Esophagus muscularis mucosa (tissue), 4 donors: ENCODE data around the gene PEX6. TPM values are rescaled to one million over a fixed set of nuclear protein-coding genes. Genes with fewer than 3 reads are reported as not detected.
A peak's percentile ranks its signal among the peaks of the same experiment; 100 is the strongest.
"Not testable (repeated sequence)": the region's sequence is repeated elsewhere in the genome, so short reads cannot be mapped to it uniquely, and the experiment has no call there.

Experiments used
- DNase-seq: peaks from one replicate; pipeline ENCODE4 v3.0.0-alpha.2; 2017; ENCODE audit errors: extremely low spot score
- H3K27ac ChIP-seq, 4 donors: fragments of 200-600 bp; sonication (generic); replicated peaks in 1 of 4; 1 replicate in 3 of 4; 2 replicates in 1 of 4; pipeline ENCODE4 v1.5.1; 2016 to 2019; ENCODE audit warnings: mild to moderate bottlenecking in 1 of 4
- H3K27me3 ChIP-seq, 4 donors: fragments of 200-600 bp; sonication (generic); one replicate each; pipeline versions ENCODE4 v1.5.1 to v1.6.0; 2016 to 2019
- H3K36me3 ChIP-seq, 4 donors: fragments of 200-600 bp; sonication (generic); one replicate each; pipeline ENCODE4 v1.5.1; 2016 to 2019
- H3K4me1 ChIP-seq, 4 donors: fragments of 200-600 bp; sonication (generic); one replicate each; pipeline ENCODE4 v1.5.1; 2016 to 2019
- H3K4me3 ChIP-seq, 4 donors: fragments of 200-600 bp; sonication (generic); 1 replicate in 2 of 4; 2 replicates in 2 of 4; pipeline ENCODE4 v1.5.1; 2016 to 2019; ENCODE audit warnings: mild to moderate bottlenecking in 4 of 4, moderate library complexity in 1 of 4
- H3K9me3 ChIP-seq, 4 donors: fragments of 200-600 bp; sonication (generic); 1 replicate in 3 of 4; 2 replicates in 1 of 4; pipeline ENCODE4 v1.5.1; 2016 to 2019
- EP300 ChIP-seq: sonication (generic); formaldehyde crosslinking; IDR thresholded peaks from one replicate; pipeline ENCODE4 v1.6.1; 2017; ENCODE audit warnings: antibody characterized with exemption
- POLR2A ChIP-seq: fragments of 450-650 bp; IDR thresholded peaks from one replicate; pipeline ENCODE4 v1.6.1; 2017; ENCODE audit warnings: antibody characterized with exemption, moderate library complexity, mild to moderate bottlenecking, low read depth
- POLR2AphosphoS5 ChIP-seq, 2 donors: sonication (generic); formaldehyde crosslinking; IDR thresholded peaks; one replicate each; pipeline ENCODE4 v1.6.1; 2017; ENCODE audit warnings: antibody characterized with exemption in 2 of 2
- WGBS: methylation state at CpG from one replicate; pipeline ENCODE4 v1.1.5; 2018; 5-methylcytosine and 5-hydroxymethylcytosine counted together
- intact Hi-C: fragments of 100-400 bp; cut with DNase I; formaldehyde crosslinking; loops from one replicate; pipeline ENCODE4 v1.15.1; 2023
- total RNA-seq, 4 donors: library from RNA; depleted of rRNA; stranded (reverse); fragments of >200 nt; gene quantifications; one replicate each; pipeline versions ENCODE4 v1.1.0 to v1.2.1, GENCODE V29; 2016
- TF ChIP-seq, protein P1 (sequence below), 3 experiments: fragments of 200-600 bp in 2 of 3; fragments of 450-650 bp in 1 of 3; sonication (generic) in 2 of 3; IDR thresholded peaks; one replicate each; pipeline ENCODE4 v1.5.1; 2017 to 2019; ENCODE audit warnings: antibody characterized with exemption in 3 of 3, mild to moderate bottlenecking in 2 of 3, moderate library complexity in 1 of 3

Gene PEX6
- total RNA-seq, 4 donors from 2014 or later, result 13.4 to 31.3 (median 21.8) TPM

DNA sequence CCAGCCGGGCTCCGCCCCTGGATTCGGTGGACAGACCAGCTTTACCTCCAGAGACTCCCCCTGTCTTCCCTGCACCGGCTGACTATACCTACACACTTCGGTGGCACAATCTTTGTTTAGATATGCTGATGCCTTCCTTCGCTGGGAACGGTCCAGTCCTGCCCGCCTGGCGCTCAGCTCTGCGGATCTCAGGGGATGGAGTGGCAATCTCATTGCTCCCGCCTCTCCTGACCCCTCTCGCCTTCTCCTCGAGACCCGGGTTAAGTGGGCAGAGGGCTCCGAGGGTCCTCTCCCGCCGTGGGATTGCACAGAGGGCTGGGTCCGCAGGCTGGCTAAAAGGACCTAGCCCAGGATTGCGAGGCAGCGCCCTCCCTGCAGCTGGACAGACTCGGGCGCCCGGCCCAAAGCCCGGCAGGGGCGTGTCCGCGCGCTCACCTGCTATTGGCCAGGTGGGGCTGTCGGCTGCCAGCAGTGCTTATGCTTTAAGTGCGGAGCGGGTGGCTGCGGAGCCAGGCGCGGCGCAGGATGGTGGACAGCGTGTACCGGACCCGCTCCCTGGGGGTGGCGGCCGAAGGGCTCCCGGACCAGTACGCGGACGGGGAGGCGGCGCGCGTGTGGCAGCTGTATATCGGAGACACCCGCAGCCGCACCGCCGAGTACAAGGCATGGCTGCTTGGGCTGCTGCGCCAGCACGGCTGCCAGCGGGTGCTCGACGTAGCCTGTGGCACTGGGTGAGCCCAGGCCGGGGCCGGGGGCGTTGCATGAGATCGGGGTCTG, 18.6 kb downstream of the PEX6 start, which contains the start of gene GNMT:
Gene GNMT, plus strand, starts transcription at position 512 of the 777 bp plus-strand sequence. Its CDS starts 14 bp downstream, at position 526.
- TF ChIP-seq EP300 (no peak), POLR2A (no peak), POLR2AphosphoS5 (IDR thresholded peaks at IDR 0.05) (peak in 1 of 2 donors; percentile 41)
- Histone ChIP-seq H3K36me3 (peaks cover 13 to 37% (median 34%) of the 10 kb centered on the region in 4 donors), H3K27me3 (no peaks in the 10 kb centered on the region), H3K27ac (peak within 1 kb of the TSS in 2 of 4 donors; percentile 33 to 47), H3K9me3 (no peaks in the 10 kb centered on the region), H3K4me3 (peak within 1 kb of the TSS; percentile 54 to 61 (median 59)), H3K4me1 (peaks cover 9 to 22% (median 20%) of the 10 kb centered on the region in 4 donors)
- intact Hi-C loops, result no loop called here
- 7% methylated on average over 38 of the region's 62 CpGs for WGBS
- no peak for DNase-seq

DNA sequence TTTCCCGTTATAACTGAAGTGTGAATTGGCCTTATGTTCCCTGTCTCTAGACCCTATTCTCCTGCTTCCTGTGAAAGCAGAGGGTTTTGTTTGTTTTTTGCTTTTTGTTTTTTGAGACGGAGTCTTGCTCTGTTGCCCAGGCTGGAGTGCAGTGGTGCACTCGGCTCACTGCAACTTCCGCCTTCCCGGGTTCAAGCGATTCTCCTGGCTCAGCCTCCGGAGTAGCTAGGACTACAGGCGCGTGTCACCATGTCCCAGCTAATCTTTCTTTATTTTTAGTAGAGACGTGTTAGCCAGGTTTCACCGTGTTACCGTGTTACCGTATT, 19.1 kb downstream of the PEX6 start:
- DNase-seq, result no peak
- intact Hi-C loops, result no loop called here
- TF ChIP-seq, protein P1, sequence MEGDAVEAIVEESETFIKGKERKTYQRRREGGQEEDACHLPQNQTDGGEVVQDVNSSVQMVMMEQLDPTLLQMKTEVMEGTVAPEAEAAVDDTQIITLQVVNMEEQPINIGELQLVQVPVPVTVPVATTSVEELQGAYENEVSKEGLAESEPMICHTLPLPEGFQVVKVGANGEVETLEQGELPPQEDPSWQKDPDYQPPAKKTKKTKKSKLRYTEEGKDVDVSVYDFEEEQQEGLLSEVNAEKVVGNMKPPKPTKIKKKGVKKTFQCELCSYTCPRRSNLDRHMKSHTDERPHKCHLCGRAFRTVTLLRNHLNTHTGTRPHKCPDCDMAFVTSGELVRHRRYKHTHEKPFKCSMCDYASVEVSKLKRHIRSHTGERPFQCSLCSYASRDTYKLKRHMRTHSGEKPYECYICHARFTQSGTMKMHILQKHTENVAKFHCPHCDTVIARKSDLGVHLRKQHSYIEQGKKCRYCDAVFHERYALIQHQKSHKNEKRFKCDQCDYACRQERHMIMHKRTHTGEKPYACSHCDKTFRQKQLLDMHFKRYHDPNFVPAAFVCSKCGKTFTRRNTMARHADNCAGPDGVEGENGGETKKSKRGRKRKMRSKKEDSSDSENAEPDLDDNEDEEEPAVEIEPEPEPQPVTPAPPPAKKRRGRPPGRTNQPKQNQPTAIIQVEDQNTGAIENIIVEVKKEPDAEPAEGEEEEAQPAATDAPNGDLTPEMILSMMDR (IDR thresholded peaks at IDR 0.05), result no peak
- TF ChIP-seq EP300, result no peak
- TF ChIP-seq POLR2AphosphoS5 (IDR thresholded peaks at IDR 0.05), result no peak
- TF ChIP-seq POLR2A, result no peak
- H3K36me3 ChIP-seq, result peaks cover 9 to 31% (median 29%) of the 10 kb centered on the region in 4 donors
- H3K9me3 ChIP-seq, result no peaks in the 10 kb centered on the region
- no peak overlapping the region for H3K27ac ChIP-seq
- WGBS, result 50% methylated on average over 13 of the region's 13 CpGs
- peaks cover 9 to 22% (median 20%) of the 10 kb centered on the region in 4 donors for H3K4me1 ChIP-seq
- no peaks in the 10 kb centered on the region for H3K27me3 ChIP-seq
- H3K4me3 ChIP-seq, result peak overlapping the region; percentile 54 to 61 (median 59)

DNA sequence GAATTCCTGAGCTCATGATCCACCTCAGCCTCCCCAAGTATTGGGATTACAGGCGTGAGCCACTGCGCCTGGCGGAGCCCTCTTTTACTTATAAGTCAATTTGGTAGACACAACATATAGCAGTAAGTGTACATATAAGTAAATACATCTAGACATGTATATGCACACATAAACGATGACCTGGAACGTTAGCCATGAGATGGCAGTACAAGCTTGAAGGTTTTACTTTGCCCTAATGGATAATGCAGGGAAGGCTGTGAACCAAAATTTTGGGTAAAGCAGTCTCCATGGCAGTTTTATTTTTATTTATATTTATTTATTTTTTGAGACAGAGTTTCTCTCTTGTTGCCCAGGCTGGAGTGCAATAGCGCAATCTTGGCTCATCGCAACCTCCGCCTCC, 20.9 kb downstream of the PEX6 start:
- no peak overlapping the region for H3K4me3 ChIP-seq
- intact Hi-C loops, result no loop called here
- WGBS, result 87% methylated on average over 8 of the region's 8 CpGs
- TF ChIP-seq POLR2AphosphoS5 (IDR thresholded peaks at IDR 0.05), result no peak
- no peak for TF ChIP-seq EP300
- no peak for TF ChIP-seq POLR2A
- TF ChIP-seq, protein P1 (IDR thresholded peaks at IDR 0.05), result no peak
- DNase-seq, result no peak
- no peaks in the 10 kb centered on the region for H3K9me3 ChIP-seq
- no peaks in the 10 kb centered on the region for H3K27me3 ChIP-seq
- peaks cover 9 to 22% (median 20%) of the 10 kb centered on the region in 4 donors for H3K4me1 ChIP-seq
- H3K36me3 ChIP-seq, result peaks cover 0 to 14% (median 12%) of the 10 kb centered on the region in 4 donors
- H3K27ac ChIP-seq, result no peak overlapping the region

DNA sequence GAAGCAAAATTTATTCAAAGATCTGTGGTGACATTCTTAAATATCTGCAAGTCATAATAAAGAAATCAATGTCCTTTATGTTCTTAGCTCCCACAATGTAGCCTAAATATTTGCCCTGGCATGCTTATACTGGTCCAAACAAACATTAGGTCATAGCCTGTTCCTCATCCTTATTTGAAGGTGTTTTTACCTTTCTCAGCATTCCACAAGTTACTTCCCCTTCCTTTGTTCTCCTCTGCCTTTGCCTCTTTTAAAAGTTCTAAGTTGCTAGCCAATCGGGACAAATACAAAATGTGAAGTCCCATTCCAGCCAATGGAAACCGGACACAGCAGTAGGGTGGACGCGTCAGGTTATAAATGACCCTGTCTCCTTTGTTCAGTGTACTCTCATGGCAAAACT, 24.6 kb downstream of the PEX6 start:
- intact Hi-C loops, H3K4me1 ChIP-seq: not testable (repeated sequence)
- 93% methylated on average over 4 of the region's 4 CpGs for WGBS

DNA sequence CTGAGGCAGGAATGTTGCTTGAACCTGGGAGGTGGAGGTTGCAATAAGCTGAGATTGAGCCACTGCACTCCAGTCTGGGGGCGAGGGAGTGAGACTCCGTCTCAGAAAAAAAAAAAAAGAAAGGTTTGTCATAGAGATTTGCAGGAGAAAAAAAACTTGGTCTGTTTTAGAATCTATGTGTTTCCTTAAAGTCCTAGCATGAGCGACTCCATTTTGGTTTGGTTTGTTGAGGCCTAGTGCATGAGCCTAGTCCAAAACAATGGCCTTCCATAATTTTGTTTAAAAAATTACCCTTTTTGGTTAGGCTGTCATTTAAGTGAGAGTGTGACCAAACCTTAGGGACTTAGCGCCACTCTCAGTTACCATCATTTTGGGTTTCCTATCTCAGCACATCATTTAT, 26.6 kb downstream of the PEX6 start:
- TF ChIP-seq EP300 (no peak), POLR2A (no peak), POLR2AphosphoS5 (IDR thresholded peaks at IDR 0.05) (no peak)
- TF ChIP-seq, protein P1 (IDR thresholded peaks at IDR 0.05), result no peak
- 97% methylated on average over 4 of the region's 4 CpGs for WGBS
- intact Hi-C loops, result no loop called here
- no peaks in the 10 kb centered on the region for H3K27me3 ChIP-seq
- no peaks in the 10 kb centered on the region for H3K9me3 ChIP-seq
- DNase-seq, result no peak
- H3K4me3 ChIP-seq, result no peak overlapping the region
- H3K4me1 ChIP-seq, result peaks cover 0 to 15% (median 10%) of the 10 kb centered on the region in 4 donors
- H3K27ac ChIP-seq, result no peak overlapping the region
- H3K36me3 ChIP-seq, result no peaks in the 10 kb centered on the region

More for the DNA sequence above, 24.6 kb downstream of the PEX6 start:
- H3K4me3 ChIP-seq, DNase-seq, H3K27me3 ChIP-seq, H3K36me3 ChIP-seq, H3K9me3 ChIP-seq, H3K27ac ChIP-seq: not testable (repeated sequence)
